Measurements from ENCODE around the gene MGMT. TPM values are rescaled to one million over a fixed set of nuclear protein-coding genes. Genes with fewer than 3 reads are reported as not detected.

The MGMT gene
- total RNA-seq, 1 donor from 2014 or later = 13.9 TPM

DNA sequence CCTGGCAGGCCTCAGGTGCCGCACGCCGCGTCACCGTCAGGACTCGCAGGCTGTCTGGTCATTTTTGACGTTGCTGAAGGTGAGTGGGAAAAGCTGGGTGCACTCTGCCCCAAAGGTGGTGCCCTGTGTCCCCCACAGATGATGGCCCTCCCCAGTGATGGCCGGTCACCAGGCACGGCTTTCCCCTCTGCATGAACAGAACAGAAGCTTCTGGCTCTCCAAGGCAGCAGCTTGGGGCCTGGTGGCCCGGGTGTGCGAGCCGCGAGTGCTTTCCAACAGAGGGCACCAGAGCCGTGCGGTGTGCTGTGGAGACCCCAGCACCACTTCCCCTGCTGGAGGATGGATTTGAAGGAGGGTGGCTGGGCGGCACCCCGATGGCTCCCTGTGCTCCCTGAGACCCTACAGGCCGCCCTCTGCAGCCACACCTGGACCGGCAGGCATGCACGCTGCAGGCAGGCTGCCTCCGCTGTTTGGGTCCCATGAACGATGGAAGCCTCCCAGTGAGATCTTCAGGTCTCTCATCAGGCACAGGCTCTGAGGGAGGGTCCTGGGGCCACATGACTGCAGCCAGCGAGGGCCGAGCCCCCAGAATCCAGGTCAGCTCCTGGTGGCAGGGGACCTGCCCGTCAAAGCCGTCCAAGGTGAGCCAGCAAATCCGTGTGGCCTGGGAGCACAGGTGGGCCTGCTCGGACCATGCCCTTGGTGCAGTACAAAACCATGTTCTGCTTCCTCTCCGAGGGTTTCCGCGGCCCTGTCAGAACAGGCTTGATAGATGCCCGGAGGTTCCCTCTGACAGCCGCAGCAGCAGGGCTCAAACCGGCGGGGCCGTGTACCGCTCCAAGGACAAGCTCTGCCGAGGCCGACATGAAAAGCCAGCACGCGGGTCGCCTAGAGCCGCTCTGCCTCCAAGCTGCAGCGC, 301.7 kb downstream of the MGMT start:
- Mint-ChIP-seq H3K4me3 (ENCODE audit: unreplicated experiment) (no peak overlapping the region), H3K4me1 (ENCODE audit: low read depth) (no peaks in the 10 kb centered on the region)
- DNase-seq (ENCODE audit: low spot score) = peak; percentile 88

DNA sequence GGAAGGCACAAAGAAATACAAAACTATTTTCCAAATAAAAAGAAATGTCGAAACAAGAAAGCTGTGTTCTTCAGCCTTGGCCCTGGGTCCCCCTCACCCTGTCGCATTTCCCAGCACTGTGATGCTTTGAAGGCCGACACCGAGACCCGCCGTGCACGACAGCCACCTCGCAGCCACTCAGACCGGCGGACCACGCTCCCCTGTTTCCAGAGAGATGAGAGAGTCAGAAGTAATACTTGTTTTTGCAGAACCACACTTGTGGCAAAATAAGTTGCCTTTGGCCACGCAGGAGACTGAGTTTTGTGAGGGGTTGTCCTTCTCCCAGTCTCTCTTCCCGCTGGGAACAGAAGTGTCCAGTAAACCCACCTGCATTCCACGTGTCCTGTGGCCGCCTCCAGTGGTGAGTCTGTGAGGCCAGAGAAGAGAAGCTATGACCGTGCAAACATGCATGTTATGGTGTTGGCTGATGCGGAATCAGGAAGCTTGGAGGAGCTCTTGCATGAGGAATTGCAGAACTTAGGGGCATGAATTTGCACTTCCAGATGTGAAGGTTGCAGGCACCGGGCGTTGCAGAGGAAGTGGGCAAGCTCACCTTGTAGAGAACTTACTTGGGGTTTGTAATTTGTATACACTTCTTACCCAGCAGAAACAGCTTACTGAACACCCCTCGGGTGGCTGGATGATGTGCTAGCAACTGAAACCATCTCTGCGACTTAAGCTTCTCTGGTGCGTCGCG, 302.5 kb downstream of the MGMT start:
- no peaks in the 10 kb centered on the region for H3K9me3 Mint-ChIP-seq (ENCODE audit: low read depth)
- no peaks in the 10 kb centered on the region for H3K27me3 Mint-ChIP-seq (ENCODE audit: low read depth)
- H3K4me1 Mint-ChIP-seq (ENCODE audit: low read depth) = no peaks in the 10 kb centered on the region
- H3K27ac Mint-ChIP-seq (ENCODE audit: unreplicated experiment) = no peak overlapping the region
- no peak overlapping the region for H3K4me3 Mint-ChIP-seq (ENCODE audit: unreplicated experiment)
- no peaks in the 10 kb centered on the region for H3K36me3 Mint-ChIP-seq (ENCODE audit: low read depth)
- DNase-seq (ENCODE audit: low spot score) = peak; percentile 81
- TF ChIP-seq, protein P1, sequence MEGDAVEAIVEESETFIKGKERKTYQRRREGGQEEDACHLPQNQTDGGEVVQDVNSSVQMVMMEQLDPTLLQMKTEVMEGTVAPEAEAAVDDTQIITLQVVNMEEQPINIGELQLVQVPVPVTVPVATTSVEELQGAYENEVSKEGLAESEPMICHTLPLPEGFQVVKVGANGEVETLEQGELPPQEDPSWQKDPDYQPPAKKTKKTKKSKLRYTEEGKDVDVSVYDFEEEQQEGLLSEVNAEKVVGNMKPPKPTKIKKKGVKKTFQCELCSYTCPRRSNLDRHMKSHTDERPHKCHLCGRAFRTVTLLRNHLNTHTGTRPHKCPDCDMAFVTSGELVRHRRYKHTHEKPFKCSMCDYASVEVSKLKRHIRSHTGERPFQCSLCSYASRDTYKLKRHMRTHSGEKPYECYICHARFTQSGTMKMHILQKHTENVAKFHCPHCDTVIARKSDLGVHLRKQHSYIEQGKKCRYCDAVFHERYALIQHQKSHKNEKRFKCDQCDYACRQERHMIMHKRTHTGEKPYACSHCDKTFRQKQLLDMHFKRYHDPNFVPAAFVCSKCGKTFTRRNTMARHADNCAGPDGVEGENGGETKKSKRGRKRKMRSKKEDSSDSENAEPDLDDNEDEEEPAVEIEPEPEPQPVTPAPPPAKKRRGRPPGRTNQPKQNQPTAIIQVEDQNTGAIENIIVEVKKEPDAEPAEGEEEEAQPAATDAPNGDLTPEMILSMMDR (IDR thresholded peaks at IDR 0.05) = no peak

More for the DNA sequence above, 301.7 kb downstream of the MGMT start:
- no peaks in the 10 kb centered on the region for H3K27me3 Mint-ChIP-seq (ENCODE audit: low read depth)
- TF ChIP-seq, protein P1 (IDR thresholded peaks at IDR 0.05) = no peak
- H3K36me3 Mint-ChIP-seq (ENCODE audit: low read depth) = no peaks in the 10 kb centered on the region
- H3K27ac Mint-ChIP-seq (ENCODE audit: unreplicated experiment) = no peak overlapping the region
- H3K9me3 Mint-ChIP-seq (ENCODE audit: low read depth) = no peaks in the 10 kb centered on the region

DNA sequence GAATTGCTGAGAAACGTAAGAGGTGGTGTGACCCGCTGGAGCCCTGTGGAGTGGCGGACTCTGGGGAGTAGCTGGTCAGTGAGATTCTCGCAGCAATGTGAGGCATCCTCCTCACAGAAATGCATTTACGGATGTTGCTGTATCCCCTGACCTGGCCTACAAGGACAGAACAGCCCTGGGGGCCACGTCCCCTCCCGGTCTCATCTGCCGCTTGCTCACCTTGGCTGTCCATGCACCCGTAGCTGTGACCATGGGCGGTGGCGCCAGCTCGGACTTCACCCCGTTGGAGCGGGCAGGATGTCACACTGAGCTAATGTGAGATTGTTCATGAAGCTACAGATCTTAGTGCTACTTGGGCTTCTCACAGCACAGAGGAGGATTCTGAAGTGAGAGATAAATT, 303.2 kb downstream of the MGMT start:
- no peak overlapping the region for H3K27ac Mint-ChIP-seq (ENCODE audit: unreplicated experiment)
- no peaks in the 10 kb centered on the region for H3K27me3 Mint-ChIP-seq (ENCODE audit: low read depth)
- peak; percentile 83 for DNase-seq (ENCODE audit: low spot score)
- H3K4me1 Mint-ChIP-seq (ENCODE audit: low read depth) = no peaks in the 10 kb centered on the region
- H3K9me3 Mint-ChIP-seq (ENCODE audit: low read depth) = no peaks in the 10 kb centered on the region
- no peaks in the 10 kb centered on the region for H3K36me3 Mint-ChIP-seq (ENCODE audit: low read depth)
- H3K4me3 Mint-ChIP-seq (ENCODE audit: unreplicated experiment) = no peak overlapping the region
- TF ChIP-seq, protein P1 (IDR thresholded peaks at IDR 0.05) = no peak

DNA sequence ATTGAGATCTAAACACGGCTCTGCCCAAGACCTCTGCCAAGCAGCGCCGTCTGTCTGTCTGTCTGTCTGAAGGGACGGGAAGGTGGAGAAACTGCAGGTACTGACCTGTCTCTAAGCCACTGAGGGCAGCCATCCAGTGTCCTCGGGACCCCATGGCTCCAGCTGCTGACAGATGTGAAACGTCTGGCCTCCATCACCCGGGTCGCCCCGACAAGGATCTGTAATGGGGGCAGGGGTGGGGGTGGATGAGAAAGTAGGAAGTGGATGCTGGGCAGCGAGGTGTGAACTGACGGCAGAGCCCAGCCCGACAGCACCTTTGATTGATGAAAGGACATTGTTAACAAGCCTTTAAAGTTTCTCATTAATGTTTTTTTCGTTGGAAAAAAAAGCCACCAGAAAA, 304.0 kb downstream of the MGMT start:
- Mint-ChIP-seq H3K4me3 (ENCODE audit: unreplicated experiment) (no peak overlapping the region), H3K27me3 (ENCODE audit: low read depth) (no peaks in the 10 kb centered on the region), H3K4me1 (ENCODE audit: low read depth) (no peaks in the 10 kb centered on the region), H3K36me3 (ENCODE audit: low read depth) (no peaks in the 10 kb centered on the region), H3K27ac (ENCODE audit: unreplicated experiment) (no peak overlapping the region), H3K9me3 (ENCODE audit: low read depth) (no peaks in the 10 kb centered on the region)
- peak; percentile 73 for DNase-seq (ENCODE audit: low spot score)
- TF ChIP-seq, protein P1 (IDR thresholded peaks at IDR 0.05) = no peak

DNA sequence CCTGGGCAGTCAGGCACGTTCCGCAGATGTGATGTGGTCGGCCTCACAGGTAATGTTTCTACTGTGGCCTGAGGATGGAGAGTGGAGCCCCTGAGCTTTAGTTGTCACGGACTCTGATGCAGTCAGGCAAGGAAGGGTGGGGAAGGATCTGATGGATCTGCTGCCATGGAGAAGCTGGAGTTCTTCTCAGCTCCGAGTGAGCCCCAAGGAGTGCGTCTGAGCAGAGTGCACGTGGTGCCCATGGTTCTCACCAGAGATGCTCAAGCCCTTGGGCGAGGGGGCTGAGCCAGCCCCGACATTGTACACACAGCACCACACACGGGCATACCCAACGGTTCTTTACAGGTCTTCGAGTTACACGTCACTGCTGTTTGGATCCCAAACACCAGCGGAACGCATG, 304.5 kb downstream of the MGMT start:
- H3K9me3 Mint-ChIP-seq (ENCODE audit: low read depth) = no peaks in the 10 kb centered on the region
- no peaks in the 10 kb centered on the region for H3K4me1 Mint-ChIP-seq (ENCODE audit: low read depth)
- no peaks in the 10 kb centered on the region for H3K36me3 Mint-ChIP-seq (ENCODE audit: low read depth)
- no peaks in the 10 kb centered on the region for H3K27me3 Mint-ChIP-seq (ENCODE audit: low read depth)
- no peak overlapping the region for H3K27ac Mint-ChIP-seq (ENCODE audit: unreplicated experiment)
- DNase-seq (ENCODE audit: low spot score) = no peak
- no peak overlapping the region for H3K4me3 Mint-ChIP-seq (ENCODE audit: unreplicated experiment)
- TF ChIP-seq, protein P1 (IDR thresholded peaks at IDR 0.05) = no peak

Measured in chondrocyte (in vitro differentiated cells).